IPS DF 6.9 (cell line): ENCODE results near the gene AEBP2.
"Not testable (repeated sequence)": the region's sequence is repeated elsewhere in the genome, so short reads cannot be mapped to it uniquely, and the experiment has no call there.

Experiments used
- DNase-seq: peaks from one replicate; pipeline ENCODE4 v3.0.0-alpha.2; 2013; ENCODE audit warnings: low read depth, low spot score
- H3K27ac ChIP-seq: one replicate; pipeline ENCODE4 v1.5.1; 2013; ENCODE audit warnings: low read length, control low read depth
- H3K27me3 ChIP-seq: 2 replicates; pipeline ENCODE4 v1.6.1; 2013; ENCODE audit warnings: mild to moderate bottlenecking, low read length; ENCODE audit not compliant: control insufficient read depth, insufficient read depth
- H3K36me3 ChIP-seq: 2 replicates; pipeline ENCODE4 v1.6.1; 2013; ENCODE audit warnings: low read length; ENCODE audit not compliant: control insufficient read depth, insufficient read depth
- H3K4me1 ChIP-seq: 2 replicates; pipeline ENCODE4 v1.6.1; 2013; ENCODE audit warnings: low read length; ENCODE audit not compliant: control insufficient read depth, insufficient read depth
- H3K4me3 ChIP-seq: 2 replicates; pipeline ENCODE4 v1.5.1; 2013; ENCODE audit warnings: mild to moderate bottlenecking, low read length
- H3K9me3 ChIP-seq: 2 replicates; pipeline ENCODE4 v1.6.1; 2013; ENCODE audit warnings: low read length, inconsistent platforms; ENCODE audit not compliant: control insufficient read depth, insufficient read depth
- WGBS: extraction: QIAGEN DNeasy Blood & Tissue Kit; methylation state at CpG from one replicate; pipeline ENCODE4 v1.1.7; 2013; ENCODE audit warnings: mixed read lengths, missing lambda C conversion rate; ENCODE audit not compliant: insufficient read length, insufficient coverage; 5-methylcytosine and 5-hydroxymethylcytosine counted together

The AEBP2 gene

GRCh38 chr12:19439059-19440018 is at the start of gene AEBP2:
Gene AEBP2 (plus strand): TSS chr12:19439492. CDS start chr12:19439700, 208 bp downstream.
- H3K4me3 ChIP-seq: peak within 1 kb of the TSS; percentile 96
- no peaks in the 10 kb centered on the region for H3K27me3 ChIP-seq
- H3K27ac ChIP-seq: no peak within 1 kb of the TSS
- WGBS: no CpG with 5 or more reads among the region's 102 CpGs
- no peaks in the 10 kb centered on the region; the same call in 1 of the 2 replicates for H3K4me1 ChIP-seq
- no peaks in the 10 kb centered on the region for H3K9me3 ChIP-seq
- no peaks in the 10 kb centered on the region for H3K36me3 ChIP-seq
- no peak for DNase-seq

- no peak for DNase-seq
- Histone ChIP-seq H3K27me3 (no peaks in the 10 kb centered on the region), H3K9me3 (no peaks in the 10 kb centered on the region), H3K4me1 (no peaks in the 10 kb centered on the region), H3K36me3 (no peaks in the 10 kb centered on the region), H3K27ac (no peak overlapping the region), H3K4me3 (no peak overlapping the region)
- WGBS: no CpG with 5 or more reads among the region's 3 CpGs
Observed at GRCh38 chr12:19390051-19390598, 49.2 kb upstream of the AEBP2 start.

- H3K4me1 ChIP-seq, H3K4me3 ChIP-seq, H3K36me3 ChIP-seq, H3K9me3 ChIP-seq, H3K27me3 ChIP-seq, H3K27ac ChIP-seq, DNase-seq: not testable (repeated sequence)
- WGBS: no CpG with 5 or more reads among the region's 8 CpGs
Observed at GRCh38 chr12:19392644-19393043, 46.6 kb upstream of the AEBP2 start.

- no CpG with 5 or more reads among the region's 2 CpGs for WGBS
- Histone ChIP-seq H3K9me3 (no peaks in the 10 kb centered on the region), H3K27ac (no peak overlapping the region), H3K27me3 (no peaks in the 10 kb centered on the region), H3K4me3 (no peak overlapping the region), H3K4me1 (no peaks in the 10 kb centered on the region), H3K36me3 (no peaks in the 10 kb centered on the region)
- no peak for DNase-seq
Observed at GRCh38 chr12:19394385-19394784, 44.9 kb upstream of the AEBP2 start.

GRCh38 chr12:19397534-19397933 is 41.8 kb upstream of the AEBP2 start:
- WGBS: no CpG with 5 or more reads among the region's 4 CpGs

GRCh38 chr12:19398376-19399363 is 40.6 kb upstream of the AEBP2 start:
- no CpG with 5 or more reads among the region's 6 CpGs for WGBS
- Histone ChIP-seq H3K36me3 (no peaks in the 10 kb centered on the region), H3K27ac (no peak overlapping the region), H3K4me1 (no peaks in the 10 kb centered on the region), H3K9me3 (no peaks in the 10 kb centered on the region), H3K27me3 (no peaks in the 10 kb centered on the region), H3K4me3 (no peak overlapping the region)
- DNase-seq: no peak

More at GRCh38 chr12:19397534-19397933, 41.8 kb upstream of the AEBP2 start:
- Histone ChIP-seq H3K27ac (no peak overlapping the region), H3K36me3 (no peaks in the 10 kb centered on the region), H3K4me3 (no peak overlapping the region), H3K27me3 (no peaks in the 10 kb centered on the region), H3K4me1 (no peaks in the 10 kb centered on the region), H3K9me3 (no peaks in the 10 kb centered on the region)
- no peak for DNase-seq

- DNase-seq, H3K36me3 ChIP-seq, H3K4me3 ChIP-seq, H3K27ac ChIP-seq, H3K4me1 ChIP-seq, H3K27me3 ChIP-seq, H3K9me3 ChIP-seq: not testable (repeated sequence)
- WGBS: no CpG with 5 or more reads among the region's 9 CpGs
Observed at GRCh38 chr12:19400649-19401285, 38.5 kb upstream of the AEBP2 start.

- no peaks in the 10 kb centered on the region for H3K9me3 ChIP-seq
- no peak overlapping the region for H3K27ac ChIP-seq
- DNase-seq: no peak
- no CpG with 5 or more reads among the region's 6 CpGs for WGBS
- no peak overlapping the region for H3K4me3 ChIP-seq
- no peaks in the 10 kb centered on the region for H3K27me3 ChIP-seq
- no peaks in the 10 kb centered on the region for H3K4me1 ChIP-seq
- no peaks in the 10 kb centered on the region for H3K36me3 ChIP-seq
Observed at GRCh38 chr12:19402211-19402610, 37.1 kb upstream of the AEBP2 start.

GRCh38 chr12:19402743-19403431 is 36.4 kb upstream of the AEBP2 start:
- DNase-seq: no peak
- no peaks in the 10 kb centered on the region for H3K9me3 ChIP-seq
- H3K27ac ChIP-seq: no peak overlapping the region
- H3K27me3 ChIP-seq: no peaks in the 10 kb centered on the region
- H3K4me1 ChIP-seq: no peaks in the 10 kb centered on the region
- H3K36me3 ChIP-seq: no peaks in the 10 kb centered on the region
- no CpG with 5 or more reads among the region's 4 CpGs for WGBS
- no peak overlapping the region for H3K4me3 ChIP-seq
